Ovary (tissue), 9 donors: ENCODE data around the gene RDH11. TPM values are rescaled to one million over a fixed set of nuclear protein-coding genes. Genes with fewer than 3 reads are reported as not detected.
A peak's percentile ranks its signal among the peaks of the same experiment; 100 is the strongest.
"Not testable (repeated sequence)": the region's sequence is repeated elsewhere in the genome, so short reads cannot be mapped to it uniquely, and the experiment has no call there.

Experiments
- DNase-seq, 5 donors: peaks; one replicate each; pipeline ENCODE4 v3.0.0-alpha.2; 2019 to 2020
- H3K27ac ChIP-seq, 2 donors: fragments of 200-600 bp; one replicate each; pipeline versions ENCODE4 v1.5.1 to v1.8.0; 2019 to 2022
- H3K27me3 ChIP-seq: fragments of 200-600 bp; one replicate; pipeline ENCODE4 v1.8.0; 2022
- H3K36me3 ChIP-seq: fragments of 200-600 bp; sonication (generic); one replicate; pipeline ENCODE4 v1.5.1; 2019
- H3K4me1 ChIP-seq: one replicate; pipeline ENCODE4 v1.8.1; 2013; ENCODE audit warnings: mild to moderate bottlenecking, moderate library complexity; ENCODE audit not compliant: insufficient read depth
- H3K4me3 ChIP-seq: fragments of 200-600 bp; sonication (generic); one replicate; pipeline ENCODE4 v1.5.1; 2017
- H3K9me3 ChIP-seq, 2 donors: fragments of 200-600 bp in 1 of 2; sonication (generic) in 1 of 2; one replicate each; pipeline versions ENCODE4 v1.5.1 to v1.8.1; 2013 to 2019; ENCODE audit warnings: mild to moderate bottlenecking in 1 of 2, moderate library complexity in 1 of 2
- CTCF ChIP-seq, 3 donors: fragments of 450-650 bp in 2 of 3; fragments of 200-600 bp in 1 of 3; IDR thresholded peaks; one replicate each; pipeline versions ENCODE4 v1.5.1 to v1.8.0; 2016 to 2022; ENCODE audit warnings: antibody characterized with exemption in 3 of 3, mild to moderate bottlenecking in 1 of 3
- EP300 ChIP-seq: sonication (generic); formaldehyde crosslinking; IDR thresholded peaks from one replicate; pipeline ENCODE4 v1.6.1; 2017; ENCODE audit warnings: antibody characterized with exemption
- POLR2A ChIP-seq: fragments of 450-650 bp; IDR thresholded peaks from one replicate; pipeline ENCODE4 v1.6.1; 2017; ENCODE audit warnings: antibody characterized with exemption, mild to moderate bottlenecking, moderate library complexity
- WGBS, 3 donors: extraction: QIAGEN DNeasy Blood & Tissue Kit in 1 of 3; methylation state at CpG; one replicate each; pipeline versions ENCODE4 v1.1.5 to v1.1.7; 2013 to 2017; 5-methylcytosine and 5-hydroxymethylcytosine counted together
- intact Hi-C, 4 donors: fragments of 100-400 bp; cut with DNase I; formaldehyde crosslinking; loops; one replicate each; pipeline versions ENCODE4 v1.11.0 to v1.15.1; 2022 to 2023
- polyA plus RNA-seq, 2 donors: library from polyadenylated mRNA; stranded (reverse); fragments of 200-250 nt in 1 of 2; fragments of 350-450 nt in 1 of 2; fragmentation: Illumina TruSeq in 1 of 2; extraction: RNeasy Lipid Tissue Mini Kit (QIAGEN cat#74804) in 1 of 2; gene quantifications; one replicate each; pipeline ENCODE4 v1.2.3, GENCODE V29; 2013 to 2014
- total RNA-seq, 7 donors: library from RNA; depleted of rRNA in 2 of 7; stranded (reverse); fragments of >200 nt in 2 of 7; fragmentation: NEBNext Ultra II Directional in 3 of 7; extraction: Animal tissue kit (Norgen Biotek cat#: 25700) in 3 of 7; gene quantifications; one replicate each; pipeline versions ENCODE4 v1.1.0 to v1.2.4, GENCODE V29; 2016 to 2023
- donor health status: DM: no; HTN: no; CAD: no; lungs with moderate emphysema.
- donor health status: DM: no; HTN: no; CAD: no.
- donor health status: Bipolar disorder and iron deficiency.
- donor health status: DM: yes; HTN: yes; CAD: no.
- donor health status: DM: no; HTN: no; CAD: no.
- donor health status: DM: yes; HTN: yes; CAD: no.

The RDH11 gene
- total and polyA plus RNA-seq, 9 donors = 30.3 to 90.0 (median 36.6) TPM

GRCh38 chr14:67705211-67705610 is 9.6 kb upstream of the RDH11 start:
- H3K36me3 ChIP-seq = no peaks in the 10 kb centered on the region
- 54 to 61% (median 58%) methylated on average over 3 of the region's 3 CpGs for WGBS, 3 donors
- H3K27ac ChIP-seq = no peak overlapping the region
- no peak overlapping the region for H3K4me3 ChIP-seq
- no peaks in the 10 kb centered on the region for H3K27me3 ChIP-seq
- H3K4me1 ChIP-seq = no peaks in the 10 kb centered on the region
- TF ChIP-seq POLR2A (no peak), EP300 (no peak), CTCF (IDR thresholded peaks at IDR 0.05) (no peak)
- intact Hi-C loops = loop anchor here in 3 of 4 donors (5.0 to 10.0 kb wide), 5 partner anchors 120 to 280 kb away; no protein-coding TSS in a partner anchor
- H3K9me3 ChIP-seq = no peaks in the 10 kb centered on the region
- DNase-seq = no peak

GRCh38 chr14:67704484-67705089 is 9.0 kb upstream of the RDH11 start:
- Histone ChIP-seq H3K4me3 (no peak overlapping the region), H3K36me3 (no peaks in the 10 kb centered on the region), H3K27me3 (no peaks in the 10 kb centered on the region), H3K4me1 (no peaks in the 10 kb centered on the region), H3K9me3 (no peaks in the 10 kb centered on the region), H3K27ac (no peak overlapping the region)
- WGBS, 3 donors = 0% methylated on average over 3 of the region's 3 CpGs
- TF ChIP-seq EP300 (no peak), CTCF (IDR thresholded peaks at IDR 0.05) (peak; percentile 38 to 56 (median 45)), POLR2A (no peak)
- intact Hi-C loops = loop anchor here in 3 of 4 donors (5.0 to 10.0 kb wide), 6 partner anchors 120 to 280 kb away; no protein-coding TSS in a partner anchor
- no peak for DNase-seq

GRCh38 chr14:67703997-67704396 is 8.4 kb upstream of the RDH11 start:
- 42 to 54% (median 46%) methylated on average over 3 of the region's 3 CpGs for WGBS, 3 donors
- no peak for TF ChIP-seq EP300
- TF ChIP-seq CTCF (IDR thresholded peaks at IDR 0.05) = no peak
- no peak for TF ChIP-seq POLR2A
- Histone ChIP-seq H3K36me3 (no peaks in the 10 kb centered on the region), H3K4me1 (no peaks in the 10 kb centered on the region), H3K27me3 (no peaks in the 10 kb centered on the region), H3K27ac (no peak overlapping the region), H3K4me3 (no peak overlapping the region), H3K9me3 (no peaks in the 10 kb centered on the region)
- no peak for DNase-seq
- intact Hi-C loops = loop anchor here in 3 of 4 donors (5.0 to 10.0 kb wide), 5 partner anchors 119 to 279 kb away; no protein-coding TSS in a partner anchor

- not testable (repeated sequence) for H3K4me1 ChIP-seq, H3K27me3 ChIP-seq, H3K36me3 ChIP-seq, H3K4me3 ChIP-seq, H3K27ac ChIP-seq, H3K9me3 ChIP-seq, DNase-seq
- 74 to 79% (median 75%) methylated on average over 8 of the region's 8 CpGs for WGBS, 3 donors
- intact Hi-C loops = loop anchor here in 3 of 4 donors (5.0 to 10.0 kb wide), 5 partner anchors 117 to 277 kb away; no protein-coding TSS in a partner anchor
Measured at GRCh38 chr14:67701492-67701891, 5.9 kb upstream of the RDH11 start, which contains the start of gene RDH12. Gene RDH12, plus strand, starts transcription at chr14:67701886. Its CDS starts 20,757 bp downstream, at chr14:67722643.

GRCh38 chr14:67698179-67698578 is 2.6 kb upstream of the RDH11 start:
- Histone ChIP-seq H3K36me3 (no peaks in the 10 kb centered on the region), H3K27ac (no peak overlapping the region), H3K9me3 (no peaks in the 10 kb centered on the region), H3K27me3 (no peaks in the 10 kb centered on the region), H3K4me3 (no peak overlapping the region), H3K4me1 (peaks cover 3% of the 10 kb centered on the region)
- intact Hi-C loops = no loop called here
- WGBS, 3 donors = 52 to 62% (median 54%) methylated on average over 1 of the region's 1 CpG
- no peak for DNase-seq
- no peak for TF ChIP-seq EP300
- no peak for TF ChIP-seq POLR2A
- TF ChIP-seq CTCF (IDR thresholded peaks at IDR 0.05) = no peak
